Mononuclear cell (primary cell): ENCODE results near the gene NKD2. TPM values are rescaled to one million over a fixed set of nuclear protein-coding genes. Genes with fewer than 3 reads are reported as not detected.
"Not testable (repeated sequence)": the region's sequence is repeated elsewhere in the genome, so short reads cannot be mapped to it uniquely, and the experiment has no call there.

Experiments
- H3K27me3 ChIP-seq: 2 replicates; pipeline ENCODE4 v1.6.0; 2011; ENCODE audit warnings: low read length, control low read depth; ENCODE audit not compliant: insufficient read depth
- H3K4me1 ChIP-seq: 2 replicates; pipeline ENCODE4 v1.5.1; 2011; ENCODE audit warnings: mild to moderate bottlenecking, low read length, control low read depth; ENCODE audit not compliant: insufficient read depth
- H3K4me3 ChIP-seq: 2 replicates; pipeline ENCODE4 v1.5.1; 2011; ENCODE audit warnings: mild to moderate bottlenecking, low read length, moderate library complexity
- H3K9me3 ChIP-seq: 2 replicates; pipeline ENCODE4 v1.5.1; 2011; ENCODE audit warnings: low read depth, mild to moderate bottlenecking, control low read depth, low read length
- total RNA-seq: library from RNA; depleted of rRNA; stranded (reverse); fragments of >200 nt; gene quantifications from one replicate; pipeline ENCODE4 v1.2.3, GENCODE V29; 2012

The NKD2 gene
- total RNA-seq, 1 donor = not detected

DNA sequence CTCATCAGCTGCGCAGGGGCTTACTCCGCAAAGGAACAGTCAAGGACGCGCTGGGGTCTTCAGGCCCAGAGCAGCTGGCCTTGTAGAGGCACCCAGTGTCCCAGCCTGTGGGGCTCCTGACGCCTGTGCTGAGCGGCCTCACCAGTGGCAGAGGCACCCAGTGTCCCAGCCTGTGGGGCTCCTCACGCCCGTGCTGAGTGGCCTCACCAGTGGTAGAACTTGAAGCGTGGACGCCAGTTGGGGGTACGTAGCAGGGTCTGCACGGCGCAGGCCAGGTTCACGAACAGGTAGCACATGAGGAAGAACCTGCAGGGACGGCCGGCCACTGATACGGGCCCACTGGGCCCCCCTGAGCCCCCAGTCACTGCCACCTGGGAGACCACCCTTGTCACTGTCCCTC lies 67.3 kb downstream of the NKD2 start:
- no peaks in the 10 kb centered on the region for H3K9me3 ChIP-seq
- no peak overlapping the region for H3K4me3 ChIP-seq
- H3K27me3 ChIP-seq = no peaks in the 10 kb centered on the region
- H3K4me1 ChIP-seq = no peaks in the 10 kb centered on the region

DNA sequence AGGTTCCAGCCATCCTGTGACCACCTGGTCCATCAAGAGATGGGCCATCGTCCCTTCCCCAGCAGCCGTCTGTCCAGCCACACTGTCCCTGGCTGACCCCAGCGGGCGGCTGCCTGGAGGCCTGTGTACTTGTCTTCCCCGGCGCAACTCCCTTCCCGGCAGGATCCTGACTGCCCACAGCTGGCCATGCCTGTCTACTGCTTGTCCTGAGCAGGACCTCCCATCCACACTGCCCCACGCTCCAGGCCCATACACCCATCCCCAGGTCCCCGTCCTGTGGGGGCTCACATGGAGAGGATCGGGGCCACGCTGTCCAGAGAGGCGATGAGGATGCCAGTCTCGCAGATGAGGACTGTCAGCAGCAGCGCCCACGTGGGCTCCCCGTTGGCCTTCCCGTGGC lies 67.8 kb downstream of the NKD2 start:
- Histone ChIP-seq H3K4me1 (no peaks in the 10 kb centered on the region), H3K9me3 (no peaks in the 10 kb centered on the region), H3K27me3 (no peaks in the 10 kb centered on the region), H3K4me3 (no peak overlapping the region)

DNA sequence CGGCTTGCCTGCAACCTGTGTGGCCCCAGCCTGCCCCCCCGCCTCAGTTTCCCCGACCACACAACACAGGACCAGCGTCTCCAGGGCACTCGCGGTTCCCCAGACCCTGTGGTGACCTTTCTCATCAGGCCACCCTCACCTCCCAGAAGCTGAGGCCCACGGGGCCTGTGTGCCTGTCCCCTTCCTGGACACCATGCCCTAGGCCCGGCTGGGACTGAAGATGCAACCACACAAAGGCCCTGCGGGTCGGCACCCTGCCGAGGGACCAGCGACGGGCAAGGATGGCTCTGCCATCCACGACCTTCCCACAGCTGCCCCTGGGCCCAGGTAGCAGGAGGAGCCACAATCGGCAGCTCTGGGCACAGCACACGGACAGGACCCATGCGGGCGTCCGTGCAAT lies 68.4 kb downstream of the NKD2 start:
- Histone ChIP-seq H3K4me1 (no peaks in the 10 kb centered on the region), H3K27me3 (no peaks in the 10 kb centered on the region), H3K4me3 (no peak overlapping the region), H3K9me3 (no peaks in the 10 kb centered on the region)

DNA sequence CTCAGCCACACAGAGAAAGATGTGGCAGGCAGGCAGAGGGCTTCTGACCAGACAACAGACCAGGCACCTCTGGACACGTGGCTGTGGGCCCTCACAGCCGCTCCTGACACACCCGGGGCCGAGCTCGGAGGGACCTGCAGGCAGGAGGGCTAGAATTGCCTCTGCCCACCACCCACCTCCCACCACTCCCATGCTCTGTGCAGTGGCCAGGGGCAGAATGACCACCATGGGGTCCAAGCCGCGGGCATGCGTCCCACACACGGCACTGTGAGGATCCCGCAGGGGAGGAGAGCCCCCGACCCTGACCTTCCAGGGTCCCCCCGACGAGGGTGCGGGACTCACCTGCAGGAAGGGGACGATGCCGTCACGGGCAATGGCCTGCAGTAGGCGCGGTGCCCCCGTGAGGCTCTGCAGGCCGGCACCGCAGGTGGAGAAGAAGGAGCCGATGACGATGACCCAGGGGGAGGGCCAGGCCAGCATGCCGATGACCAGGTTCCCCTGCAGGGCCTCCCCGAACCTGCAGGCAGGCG lies 69.0 kb downstream of the NKD2 start:
- H3K27me3 ChIP-seq = no peaks in the 10 kb centered on the region
- H3K4me3 ChIP-seq = no peak overlapping the region
- no peaks in the 10 kb centered on the region for H3K9me3 ChIP-seq
- H3K4me1 ChIP-seq = no peaks in the 10 kb centered on the region

DNA sequence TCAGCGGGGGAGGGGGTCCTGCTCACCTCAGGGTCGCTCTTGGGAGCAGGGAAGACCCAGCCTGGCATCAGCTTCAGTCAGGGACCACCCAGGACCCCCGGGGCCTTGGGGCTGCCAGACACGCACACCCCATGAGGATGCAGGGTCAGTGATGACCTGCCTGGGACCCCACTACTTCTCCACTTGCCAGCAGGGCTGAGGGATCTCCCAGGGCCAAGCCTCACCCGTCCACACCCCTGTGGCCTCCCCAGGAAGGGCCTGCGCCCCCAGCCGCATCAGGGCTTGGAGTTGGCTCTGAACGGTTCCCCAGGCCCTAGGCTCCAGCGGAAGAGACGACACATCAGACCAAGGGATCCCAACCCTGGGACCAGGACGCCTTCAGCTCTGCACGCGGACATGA lies 69.6 kb downstream of the NKD2 start:
- H3K9me3 ChIP-seq = no peaks in the 10 kb centered on the region
- no peaks in the 10 kb centered on the region for H3K27me3 ChIP-seq
- H3K4me1 ChIP-seq = no peaks in the 10 kb centered on the region
- H3K4me3 ChIP-seq = no peak overlapping the region

DNA sequence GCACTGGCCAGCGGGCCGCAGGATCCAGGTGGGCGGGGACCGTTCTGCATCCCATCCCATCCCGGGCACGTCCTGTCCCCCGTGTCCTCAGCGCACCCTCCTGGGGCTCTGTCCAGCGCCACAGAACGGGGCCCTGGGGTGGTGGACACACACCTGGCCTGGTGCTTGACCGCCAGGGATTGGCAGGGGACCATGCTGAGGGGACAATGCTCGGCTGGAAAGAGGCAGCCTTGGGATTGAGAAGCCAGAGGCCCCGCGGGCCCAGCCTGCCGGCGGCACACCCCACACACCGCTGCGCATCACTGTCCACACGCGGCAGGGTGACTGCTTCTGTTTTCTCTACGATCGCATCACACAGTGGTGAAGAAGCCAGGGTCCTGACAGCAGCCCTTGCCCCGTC lies 70.2 kb downstream of the NKD2 start:
- H3K4me1 ChIP-seq = no peaks in the 10 kb centered on the region
- no peaks in the 10 kb centered on the region for H3K9me3 ChIP-seq
- H3K4me3 ChIP-seq = no peak overlapping the region
- H3K27me3 ChIP-seq = no peaks in the 10 kb centered on the region

DNA sequence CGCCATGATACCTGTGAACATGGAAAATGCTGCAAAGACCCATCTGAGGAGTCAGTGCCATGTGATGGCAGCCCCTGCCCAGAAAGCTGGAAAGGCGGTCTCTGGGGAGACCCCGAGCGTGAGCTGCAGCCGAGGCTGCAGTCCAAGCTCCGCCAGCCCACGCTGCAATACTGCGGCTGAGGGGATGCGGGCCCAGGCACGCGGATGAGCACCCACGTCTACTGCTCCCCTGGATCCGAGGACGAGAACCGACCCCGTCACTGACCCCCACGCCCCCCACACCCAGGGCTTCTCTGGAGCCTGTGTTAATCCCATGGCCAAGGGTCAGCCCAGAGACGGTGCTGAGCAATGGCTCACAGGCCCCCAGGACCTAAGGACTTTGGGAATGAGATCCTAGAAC lies 70.9 kb downstream of the NKD2 start:
- no peaks in the 10 kb centered on the region for H3K4me1 ChIP-seq
- H3K4me3 ChIP-seq = no peak overlapping the region
- no peaks in the 10 kb centered on the region for H3K9me3 ChIP-seq

DNA sequence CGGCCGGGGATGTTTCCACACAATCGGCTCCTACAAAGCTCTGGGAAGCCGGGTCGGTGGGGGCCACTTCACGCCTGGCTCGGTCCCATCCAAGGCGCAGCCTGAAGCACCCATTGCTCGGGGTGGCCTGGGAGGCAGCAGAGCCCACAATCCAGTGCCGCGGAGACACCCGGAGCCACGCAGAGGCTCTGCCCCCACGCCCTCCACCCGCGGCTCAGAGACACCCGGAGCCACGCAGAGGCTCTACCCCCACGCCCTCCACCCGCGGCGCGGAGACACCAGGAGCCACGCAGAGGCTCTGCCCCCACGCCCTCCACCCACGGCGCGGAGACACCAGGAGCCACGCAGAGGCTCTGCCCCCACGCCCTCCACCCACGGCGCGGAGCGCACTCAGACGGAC lies 71.4 kb downstream of the NKD2 start:
- Histone ChIP-seq H3K4me3 (no peak overlapping the region), H3K4me1 (no peaks in the 10 kb centered on the region), H3K9me3 (no peaks in the 10 kb centered on the region), H3K27me3 (no peaks in the 10 kb centered on the region)

More for the DNA sequence above, 70.9 kb downstream of the NKD2 start:
- H3K27me3 ChIP-seq = no peaks in the 10 kb centered on the region

DNA sequence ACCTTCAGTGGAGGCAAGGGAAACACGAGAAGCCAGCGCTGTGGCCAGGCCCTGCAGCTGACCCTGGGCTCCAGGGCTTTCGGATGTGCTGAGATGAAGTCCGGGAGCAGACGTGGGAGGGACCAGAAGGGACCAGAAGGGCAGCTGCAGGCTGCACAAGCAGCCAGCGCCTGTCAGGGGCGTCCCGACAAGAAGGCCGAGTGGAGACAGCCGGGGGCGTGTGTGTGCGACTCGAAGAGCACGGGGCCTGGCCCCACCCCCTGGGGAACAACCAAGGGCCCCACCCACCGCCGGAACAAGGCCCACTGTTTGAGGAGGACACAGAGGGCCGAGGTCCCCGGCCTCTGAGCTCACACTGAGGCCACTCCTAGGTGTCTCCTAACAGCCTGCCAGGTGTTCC lies 71.8 kb downstream of the NKD2 start:
- H3K4me1 ChIP-seq = no peaks in the 10 kb centered on the region
- no peaks in the 10 kb centered on the region for H3K27me3 ChIP-seq
- no peaks in the 10 kb centered on the region for H3K9me3 ChIP-seq
- H3K4me3 ChIP-seq = no peak overlapping the region

DNA sequence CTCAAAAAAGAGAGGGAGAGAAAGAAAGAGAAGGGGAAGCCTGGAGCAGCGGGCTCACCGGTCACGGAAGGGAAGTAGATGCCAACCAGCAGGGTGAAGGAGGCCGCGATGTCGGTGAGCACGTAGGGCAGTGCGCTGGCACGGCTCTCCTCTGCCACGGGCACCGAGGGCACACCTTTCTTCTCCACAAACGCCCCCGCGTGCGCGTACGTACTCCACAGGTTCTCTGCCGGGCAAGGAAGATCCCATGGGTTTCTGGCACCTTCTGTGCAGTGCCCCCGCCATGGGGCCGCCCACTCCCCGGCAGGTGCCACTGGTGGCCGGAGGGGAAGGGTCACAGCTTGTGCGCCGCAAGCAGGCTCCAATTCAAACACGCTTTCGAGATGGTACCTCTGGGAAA lies 72.9 kb downstream of the NKD2 start:
- no peaks in the 10 kb centered on the region for H3K4me1 ChIP-seq
- H3K4me3 ChIP-seq = no peak overlapping the region
- no peaks in the 10 kb centered on the region for H3K9me3 ChIP-seq
- H3K27me3 ChIP-seq = no peaks in the 10 kb centered on the region

DNA sequence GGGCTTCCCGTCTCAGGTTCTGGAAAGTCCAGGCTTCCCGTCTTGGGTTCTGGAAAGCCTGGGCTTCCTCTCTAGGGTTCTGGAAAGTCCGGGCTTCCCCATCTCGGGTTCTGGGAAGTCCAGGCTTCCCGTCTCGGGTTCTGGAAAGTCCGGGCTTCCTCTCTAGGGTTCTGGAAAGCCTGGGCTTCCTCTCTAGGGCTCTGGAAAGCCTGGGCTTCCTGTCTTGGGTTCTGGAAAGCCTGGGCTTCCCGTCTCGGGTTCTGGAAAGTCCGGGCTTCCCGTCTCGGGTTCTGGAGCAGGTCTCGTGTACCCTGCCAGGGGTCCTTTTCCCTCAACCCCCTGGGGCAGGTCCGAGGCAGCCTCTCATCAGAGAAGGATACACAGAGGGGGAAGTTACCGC lies 74.4 kb downstream of the NKD2 start:
- H3K27me3 ChIP-seq, H3K4me3 ChIP-seq, H3K9me3 ChIP-seq, H3K4me1 ChIP-seq: not testable (repeated sequence)

DNA sequence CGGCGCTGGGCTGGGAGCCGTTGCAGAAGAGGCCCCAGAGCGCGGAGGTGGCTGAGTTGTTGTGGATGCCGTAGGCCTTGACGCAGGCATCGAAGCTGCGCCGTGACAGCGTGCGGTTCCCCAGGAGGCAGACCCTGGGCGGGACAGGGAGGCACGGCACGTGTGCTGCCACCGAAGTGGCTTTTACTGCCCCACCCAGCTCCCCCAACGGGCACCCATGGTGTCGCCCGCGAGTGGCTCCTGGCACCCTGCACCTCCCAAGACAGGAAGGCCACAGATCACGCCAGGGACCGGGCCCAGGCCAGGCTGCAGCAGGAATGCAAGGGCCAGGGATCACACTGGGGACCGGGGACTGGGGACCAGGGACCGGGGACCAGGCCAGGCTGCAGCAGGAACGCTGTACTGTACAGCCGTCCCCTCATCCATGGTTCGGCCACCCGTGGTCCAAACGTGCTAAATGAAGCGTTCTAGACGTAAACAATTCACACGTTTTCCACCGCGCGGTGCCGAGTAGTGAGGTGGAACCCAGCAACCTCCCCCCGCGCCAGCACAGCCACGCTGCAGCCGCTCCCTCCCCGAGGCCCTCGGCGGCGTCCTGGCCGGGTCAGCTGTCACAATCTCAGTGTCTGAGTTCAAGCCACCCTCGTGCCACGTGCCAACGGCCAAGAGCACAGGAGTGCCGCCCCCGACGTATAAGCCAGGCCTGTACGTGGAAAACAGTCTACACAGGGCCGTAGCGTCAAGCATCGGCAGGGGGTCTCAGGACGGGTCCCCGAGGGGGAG lies 75.4 kb downstream of the NKD2 start:
- H3K4me3 ChIP-seq = no peak overlapping the region
- H3K9me3 ChIP-seq = no peaks in the 10 kb centered on the region
- H3K4me1 ChIP-seq = no peaks in the 10 kb centered on the region
- H3K27me3 ChIP-seq = no peaks in the 10 kb centered on the region

DNA sequence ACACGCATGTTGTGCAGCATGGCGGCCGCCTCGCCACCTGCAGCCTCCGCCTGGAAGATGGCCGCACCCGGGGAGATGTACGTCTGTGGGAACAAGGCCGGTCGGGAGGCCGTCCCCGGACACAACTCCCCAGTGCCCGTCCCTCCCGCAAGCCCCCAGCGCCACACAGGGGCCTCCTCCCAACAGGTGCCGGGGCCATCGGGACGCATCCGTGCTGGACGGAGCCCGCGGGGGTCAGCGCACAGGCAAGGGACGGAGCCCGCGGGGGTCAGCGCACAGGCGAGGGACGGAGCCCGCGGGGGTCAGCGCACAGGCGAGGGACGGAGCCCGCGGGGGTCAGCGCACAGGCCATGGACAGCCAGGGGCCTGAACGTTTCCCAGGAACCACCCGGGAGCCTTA lies 76.8 kb downstream of the NKD2 start:
- no peak overlapping the region for H3K4me3 ChIP-seq
- H3K9me3 ChIP-seq = no peaks in the 10 kb centered on the region
- H3K4me1 ChIP-seq = no peaks in the 10 kb centered on the region
- no peaks in the 10 kb centered on the region for H3K27me3 ChIP-seq

DNA sequence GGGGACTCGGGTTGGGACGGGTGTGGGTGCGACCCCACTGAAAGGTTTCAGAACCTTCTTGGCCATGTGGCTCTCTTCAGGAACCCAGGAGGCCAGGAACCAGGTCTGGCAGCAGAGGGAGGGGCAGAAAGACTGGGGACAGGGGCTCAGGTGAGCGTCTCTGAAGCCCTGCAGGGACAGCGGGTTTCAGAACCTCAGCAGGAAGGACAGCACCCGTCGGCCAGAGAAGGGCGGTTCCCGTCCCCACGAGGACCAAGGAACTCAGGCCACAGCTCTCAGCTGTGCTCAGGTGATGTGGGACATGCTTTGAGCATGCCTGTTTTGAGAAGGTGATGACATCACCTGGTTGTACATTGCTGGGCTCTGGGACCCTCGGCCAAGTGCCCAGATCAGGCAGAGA lies 77.5 kb downstream of the NKD2 start:
- Histone ChIP-seq H3K27me3 (no peaks in the 10 kb centered on the region), H3K9me3 (no peaks in the 10 kb centered on the region), H3K4me1 (no peaks in the 10 kb centered on the region)

DNA sequence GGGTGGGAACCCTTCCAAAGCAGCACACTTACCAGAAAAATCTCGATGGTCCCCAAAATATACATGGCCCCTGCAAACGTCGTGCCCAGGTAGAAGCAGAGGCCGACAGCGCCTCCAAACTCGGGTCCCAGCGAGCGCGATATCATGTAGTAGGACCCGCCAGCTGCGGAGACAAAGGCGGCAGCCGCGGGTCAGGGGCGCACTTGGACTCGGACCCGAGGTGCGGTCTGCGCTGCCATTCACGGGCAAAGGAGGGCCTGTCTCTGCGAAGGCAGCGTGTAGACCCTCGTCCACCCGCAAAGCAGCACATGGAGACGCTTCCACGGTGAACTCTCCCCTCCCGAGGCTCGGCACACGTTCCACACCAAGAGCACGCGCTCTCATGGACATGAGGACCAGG lies 78.3 kb downstream of the NKD2 start:
- no peak overlapping the region for H3K4me3 ChIP-seq
- no peaks in the 10 kb centered on the region for H3K4me1 ChIP-seq
- H3K9me3 ChIP-seq = no peaks in the 10 kb centered on the region
- H3K27me3 ChIP-seq = no peaks in the 10 kb centered on the region

More for the DNA sequence above, 77.5 kb downstream of the NKD2 start:
- no peak overlapping the region for H3K4me3 ChIP-seq

DNA sequence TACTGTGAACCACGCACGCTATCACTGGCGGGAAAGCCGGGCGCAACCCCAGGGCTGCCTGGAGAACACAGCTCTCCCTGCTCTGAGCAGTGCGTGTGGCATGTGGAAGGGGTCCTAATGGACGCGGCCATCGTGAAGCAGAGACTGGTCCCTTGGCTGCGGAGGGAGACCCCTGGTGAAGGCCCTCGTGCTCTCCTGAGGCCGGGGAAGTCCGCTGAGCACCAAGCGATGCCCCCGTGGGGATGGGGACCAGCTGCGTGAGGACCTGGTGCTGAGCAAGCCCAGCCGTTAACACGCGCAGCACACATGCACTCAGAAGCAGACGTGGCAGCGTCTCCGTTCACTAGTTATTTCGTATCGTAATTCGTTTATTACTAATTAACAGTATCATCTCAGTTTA lies 78.8 kb downstream of the NKD2 start:
- Histone ChIP-seq H3K4me1 (no peaks in the 10 kb centered on the region), H3K4me3 (no peak overlapping the region), H3K9me3 (no peaks in the 10 kb centered on the region), H3K27me3 (no peaks in the 10 kb centered on the region)
